GM12801 (cell line): ENCODE results near the gene DBI.

ENCODE experiments used
- TF ChIP-seq, protein P1 (sequence below): IDR thresholded peaks from one replicate; pipeline ENCODE4 v1.5.1; 2011; ENCODE audit warnings: control low read depth; ENCODE audit not compliant: insufficient read length; ENCODE audit errors: extremely low read depth

The DBI gene

DNA sequence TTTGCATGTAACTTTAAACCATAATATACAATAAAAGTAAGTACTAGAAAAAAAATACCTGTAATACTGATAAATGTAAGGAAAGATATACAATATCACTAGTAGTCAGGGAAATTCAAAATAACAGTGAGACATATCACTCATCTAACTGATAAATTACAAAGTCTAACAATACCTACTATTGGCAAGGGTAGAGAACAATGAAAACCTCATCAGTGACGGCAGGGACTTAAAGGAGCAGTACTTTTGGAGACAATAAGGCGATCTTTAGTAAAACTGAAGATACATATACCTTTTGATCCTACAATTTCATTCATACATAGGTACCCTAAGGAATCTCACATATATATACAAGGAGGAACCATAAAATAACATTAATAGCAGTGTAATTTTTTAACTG, 25.1 kb upstream of the DBI start:
- TF ChIP-seq, protein P1, sequence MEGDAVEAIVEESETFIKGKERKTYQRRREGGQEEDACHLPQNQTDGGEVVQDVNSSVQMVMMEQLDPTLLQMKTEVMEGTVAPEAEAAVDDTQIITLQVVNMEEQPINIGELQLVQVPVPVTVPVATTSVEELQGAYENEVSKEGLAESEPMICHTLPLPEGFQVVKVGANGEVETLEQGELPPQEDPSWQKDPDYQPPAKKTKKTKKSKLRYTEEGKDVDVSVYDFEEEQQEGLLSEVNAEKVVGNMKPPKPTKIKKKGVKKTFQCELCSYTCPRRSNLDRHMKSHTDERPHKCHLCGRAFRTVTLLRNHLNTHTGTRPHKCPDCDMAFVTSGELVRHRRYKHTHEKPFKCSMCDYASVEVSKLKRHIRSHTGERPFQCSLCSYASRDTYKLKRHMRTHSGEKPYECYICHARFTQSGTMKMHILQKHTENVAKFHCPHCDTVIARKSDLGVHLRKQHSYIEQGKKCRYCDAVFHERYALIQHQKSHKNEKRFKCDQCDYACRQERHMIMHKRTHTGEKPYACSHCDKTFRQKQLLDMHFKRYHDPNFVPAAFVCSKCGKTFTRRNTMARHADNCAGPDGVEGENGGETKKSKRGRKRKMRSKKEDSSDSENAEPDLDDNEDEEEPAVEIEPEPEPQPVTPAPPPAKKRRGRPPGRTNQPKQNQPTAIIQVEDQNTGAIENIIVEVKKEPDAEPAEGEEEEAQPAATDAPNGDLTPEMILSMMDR: no peak

GRCh38 chr2:119349289-119349688, 17.5 kb upstream of the DBI start:
- TF ChIP-seq, protein P1: no peak

GRCh38 chr2:119350311-119350998, 16.3 kb upstream of the DBI start:
- TF ChIP-seq, protein P1: no peak

- TF ChIP-seq, protein P1: no peak
Measured at GRCh38 chr2:119352357-119352756, 14.4 kb upstream of the DBI start.

DNA sequence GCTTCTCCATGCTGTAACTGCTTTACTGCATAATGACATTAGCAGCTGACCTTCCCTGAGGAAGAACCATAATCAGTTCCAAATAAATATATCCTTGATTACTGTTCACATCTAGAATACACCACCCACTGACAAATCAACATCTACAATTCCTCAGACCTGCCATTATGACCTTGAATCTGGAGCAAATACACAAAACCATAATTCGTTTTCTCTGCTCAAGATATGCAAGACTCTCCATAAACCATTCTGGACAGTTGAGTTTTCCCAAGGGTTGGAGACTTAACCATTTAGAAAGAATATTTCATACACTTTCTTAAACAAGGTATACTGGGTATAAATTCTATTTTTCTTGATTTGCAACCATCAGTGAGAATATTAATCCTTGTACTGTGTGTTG, 11.9 kb upstream of the DBI start:
- TF ChIP-seq, protein P1: no peak

DNA sequence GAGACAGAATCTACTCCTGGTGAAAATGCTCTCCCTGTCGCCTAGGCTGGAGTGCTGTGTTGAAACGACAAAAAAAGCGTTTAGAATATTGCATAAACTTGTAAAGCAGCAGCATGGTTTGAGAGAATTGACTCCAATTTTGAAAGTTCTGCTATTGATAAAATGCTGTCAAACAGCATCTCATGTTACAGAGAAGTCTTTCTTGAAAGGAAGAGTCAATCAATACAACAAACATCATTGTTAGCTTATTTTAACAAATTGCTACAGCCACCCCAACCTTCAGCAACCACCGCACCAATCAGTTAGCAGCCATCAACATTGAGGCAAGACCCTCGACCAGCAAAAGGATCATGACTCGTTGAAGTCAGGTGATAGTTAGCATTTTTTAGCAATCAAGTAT, 7.0 kb upstream of the DBI start:
- TF ChIP-seq, protein P1: no peak

DNA sequence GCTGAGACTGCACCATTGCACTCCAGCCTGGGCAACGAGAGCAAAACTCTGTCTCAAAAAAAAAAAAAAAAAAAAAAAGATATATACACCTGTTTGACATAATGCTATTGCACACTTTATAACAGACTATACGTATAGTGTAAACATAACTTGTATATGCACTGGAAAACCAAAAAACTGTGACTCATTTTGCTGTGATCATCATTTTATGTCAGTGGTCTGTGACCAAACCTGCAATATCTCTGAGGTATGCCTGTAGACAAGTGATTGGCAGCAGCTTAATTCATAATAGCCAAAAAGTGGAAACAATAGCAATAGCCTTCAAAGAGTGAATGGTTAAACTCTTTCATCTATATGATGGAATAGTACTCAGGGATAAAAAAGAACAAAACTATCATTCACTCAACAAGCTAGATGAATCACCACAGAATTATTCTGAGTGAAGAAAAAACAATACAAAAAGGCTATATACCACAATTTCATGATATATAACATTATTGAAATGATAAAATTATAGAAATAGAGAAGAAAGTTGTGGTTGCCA, 6.3 kb upstream of the DBI start:
- TF ChIP-seq, protein P1: no peak
